ENCODE measurements around the gene SUCO.

DNA sequence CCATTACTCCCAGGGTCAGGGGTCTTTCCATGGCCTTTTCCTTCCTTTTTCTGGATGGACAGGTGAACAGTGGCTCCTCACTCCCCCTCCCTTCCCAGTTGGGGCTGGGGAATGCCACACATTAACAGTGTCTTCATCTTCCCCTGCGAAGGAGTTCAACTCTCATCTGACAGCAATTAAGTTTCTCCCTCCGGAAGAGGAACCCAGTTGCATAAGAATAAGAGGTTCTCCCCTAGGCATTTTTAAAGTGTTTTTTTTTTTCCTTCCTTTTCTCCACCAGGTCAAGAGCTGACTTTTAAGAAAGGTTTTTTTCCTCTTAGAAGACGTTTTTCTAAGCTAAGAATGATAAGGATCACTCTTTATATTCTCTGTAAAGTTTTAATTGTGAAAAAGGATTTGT is 83.7 kb downstream of the SUCO start:
- TF ChIP-seq ELF4 (IDR thresholded peaks at IDR 0.05) (no peak), FOXA1 (IDR thresholded peaks at IDR 0.05) (no peak), ZNF384 (IDR thresholded peaks at IDR 0.05) (no peak), FOXM1 (IDR thresholded peaks at IDR 0.05; ENCODE audit: borderline replicate concordance) (no peak), FOXK2 (IDR thresholded peaks at IDR 0.05) (no peak), CTBP1 (IDR thresholded peaks at IDR 0.05; ENCODE audit: borderline replicate concordance) (no peak), HDGF (IDR thresholded peaks at IDR 0.05; ENCODE audit: borderline replicate concordance) (no peak)

All from HEK293T (cell line).